Osteoblast (primary cell): ENCODE data around the gene AADACL4. TPM values are rescaled to one million over a fixed set of nuclear protein-coding genes. Genes with fewer than 3 reads are reported as not detected.

Source experiments
- DNase-seq: peaks from one replicate; pipeline ENCODE4 v3.0.0; 2011; ENCODE audit warnings: low spot score, mixed read lengths; ENCODE audit not compliant: insufficient read length; ENCODE audit errors: missing footprints
- H2AFZ ChIP-seq: 2 replicates; pipeline ENCODE4 v1.6.0; 2011; ENCODE audit warnings: mild to moderate bottlenecking, low read length
- H3K27ac ChIP-seq: 2 replicates; pipeline ENCODE4 v1.5.1; 2011; ENCODE audit warnings: mild to moderate bottlenecking, low read depth, low read length, moderate library complexity
- H3K27me3 ChIP-seq: 2 replicates; pipeline ENCODE4 v1.6.0; 2012; ENCODE audit warnings: mild to moderate bottlenecking, control low read depth, inconsistent platforms, low read length, moderate library complexity; ENCODE audit not compliant: insufficient read depth
- H3K36me3 ChIP-seq: 2 replicates; pipeline ENCODE4 v1.5.1; 2011; ENCODE audit warnings: mild to moderate bottlenecking, low read length, control low read depth, moderate library complexity; ENCODE audit not compliant: insufficient read depth
- H3K4me1 ChIP-seq: 2 replicates; pipeline ENCODE4 v1.5.1; 2011; ENCODE audit warnings: mild to moderate bottlenecking, low read length, control low read depth, moderate library complexity; ENCODE audit not compliant: insufficient read depth
- H3K4me2 ChIP-seq: 2 replicates; pipeline ENCODE4 v1.6.0; 2011; ENCODE audit warnings: mild to moderate bottlenecking, low read length; ENCODE audit not compliant: insufficient read depth
- H3K4me3 ChIP-seq: fragments of 200-600 bp; sonication (generic); 3 replicates; pipeline ENCODE4 v1.5.1; 2012; ENCODE audit warnings: mild to moderate bottlenecking, low read length, inconsistent platforms; ENCODE audit not compliant: insufficient read depth
- H3K79me2 ChIP-seq: 2 replicates; pipeline ENCODE4 v1.6.0; 2012; ENCODE audit warnings: mild to moderate bottlenecking, low read length, control low read depth, inconsistent platforms; ENCODE audit not compliant: insufficient read depth
- H3K9me3 ChIP-seq: 2 replicates; pipeline ENCODE4 v1.5.1; 2011; ENCODE audit warnings: low read depth, low read length, control low read depth
- H4K20me1 ChIP-seq: 2 replicates; pipeline ENCODE4 v1.6.0; 2012; ENCODE audit warnings: mild to moderate bottlenecking, low read length, control low read depth; ENCODE audit not compliant: insufficient read depth
- total RNA-seq: library from RNA; depleted of rRNA; stranded (reverse); fragments of >200 nt; gene quantifications from 2 replicates; pipeline ENCODE4 v1.2.3, GENCODE V29; 2012
- TF ChIP-seq, protein P1 (sequence below): IDR thresholded peaks from 2 replicates; pipeline ENCODE4 v1.5.1; 2011; ENCODE audit warnings: mild to moderate bottlenecking, low read depth, low read length, moderate library complexity; ENCODE audit errors: extremely low read depth

The AADACL4 gene
- total RNA-seq, 1 donor, result not detected

DNA sequence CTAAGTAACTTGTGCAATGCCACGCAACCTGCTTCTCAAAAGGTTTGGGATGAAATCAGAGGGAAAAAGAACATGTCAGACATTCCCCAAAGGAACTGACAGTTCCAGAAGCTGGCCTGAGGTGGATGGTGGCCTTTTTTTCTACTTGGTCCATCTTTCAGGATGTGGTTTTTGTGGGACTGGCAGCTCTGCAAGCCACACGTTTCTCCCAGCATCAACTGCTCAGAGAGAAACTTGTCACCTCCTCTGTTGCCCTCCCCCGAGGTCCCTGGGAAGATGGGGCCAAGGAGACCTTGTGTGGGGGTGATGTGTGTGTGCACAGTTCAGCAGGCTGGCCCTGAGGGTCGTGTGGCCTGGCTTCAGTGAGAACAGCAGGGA lies 23.4 kb upstream of the AADACL4 start:
- no peak overlapping the region for H3K4me3 ChIP-seq
- no peak overlapping the region for H2AFZ ChIP-seq
- DNase-seq, result no peak
- H3K9me3 ChIP-seq, result no peaks in the 10 kb centered on the region
- H3K27me3 ChIP-seq, result no peaks in the 10 kb centered on the region
- TF ChIP-seq, protein P1, sequence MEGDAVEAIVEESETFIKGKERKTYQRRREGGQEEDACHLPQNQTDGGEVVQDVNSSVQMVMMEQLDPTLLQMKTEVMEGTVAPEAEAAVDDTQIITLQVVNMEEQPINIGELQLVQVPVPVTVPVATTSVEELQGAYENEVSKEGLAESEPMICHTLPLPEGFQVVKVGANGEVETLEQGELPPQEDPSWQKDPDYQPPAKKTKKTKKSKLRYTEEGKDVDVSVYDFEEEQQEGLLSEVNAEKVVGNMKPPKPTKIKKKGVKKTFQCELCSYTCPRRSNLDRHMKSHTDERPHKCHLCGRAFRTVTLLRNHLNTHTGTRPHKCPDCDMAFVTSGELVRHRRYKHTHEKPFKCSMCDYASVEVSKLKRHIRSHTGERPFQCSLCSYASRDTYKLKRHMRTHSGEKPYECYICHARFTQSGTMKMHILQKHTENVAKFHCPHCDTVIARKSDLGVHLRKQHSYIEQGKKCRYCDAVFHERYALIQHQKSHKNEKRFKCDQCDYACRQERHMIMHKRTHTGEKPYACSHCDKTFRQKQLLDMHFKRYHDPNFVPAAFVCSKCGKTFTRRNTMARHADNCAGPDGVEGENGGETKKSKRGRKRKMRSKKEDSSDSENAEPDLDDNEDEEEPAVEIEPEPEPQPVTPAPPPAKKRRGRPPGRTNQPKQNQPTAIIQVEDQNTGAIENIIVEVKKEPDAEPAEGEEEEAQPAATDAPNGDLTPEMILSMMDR, result no peak
- peaks cover 16% of the 10 kb centered on the region for H3K79me2 ChIP-seq
- peak overlapping the region; percentile 88 for H3K4me2 ChIP-seq
- no peaks in the 10 kb centered on the region for H4K20me1 ChIP-seq
- peaks cover 42% of the 10 kb centered on the region for H3K4me1 ChIP-seq
- H3K27ac ChIP-seq, result peak overlapping the region; percentile 96
- H3K36me3 ChIP-seq, result no peaks in the 10 kb centered on the region

DNA sequence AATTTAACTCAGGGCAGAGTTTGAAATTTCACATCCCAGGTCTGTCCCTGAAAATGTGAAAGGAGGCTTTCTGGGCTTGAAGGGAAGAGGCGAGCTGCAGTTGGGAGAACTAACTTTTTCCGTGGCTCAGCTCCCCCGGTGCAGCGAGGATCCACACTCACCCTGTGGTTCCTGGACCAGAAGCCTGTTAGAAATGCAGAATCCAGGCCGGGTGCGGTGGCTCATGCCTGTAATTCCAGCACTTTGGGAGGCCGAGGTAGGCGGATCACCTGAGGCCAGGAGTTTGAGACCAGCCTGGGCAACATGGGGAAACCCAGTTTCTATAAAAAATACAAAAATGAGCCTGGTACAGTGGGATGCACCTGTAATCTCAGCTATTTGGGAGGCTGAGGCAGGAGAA lies 23.0 kb upstream of the AADACL4 start:
- Histone ChIP-seq H3K36me3 (no peaks in the 10 kb centered on the region), H3K4me2 (no peak overlapping the region), H3K4me1 (peaks cover 38% of the 10 kb centered on the region), H3K27me3 (no peaks in the 10 kb centered on the region), H3K9me3 (no peaks in the 10 kb centered on the region), H3K4me3 (no peak overlapping the region), H3K79me2 (peaks cover 12% of the 10 kb centered on the region), H3K27ac (no peak overlapping the region), H4K20me1 (no peaks in the 10 kb centered on the region), H2AFZ (no peak overlapping the region)
- DNase-seq, result no peak
- TF ChIP-seq, protein P1, result no peak

DNA sequence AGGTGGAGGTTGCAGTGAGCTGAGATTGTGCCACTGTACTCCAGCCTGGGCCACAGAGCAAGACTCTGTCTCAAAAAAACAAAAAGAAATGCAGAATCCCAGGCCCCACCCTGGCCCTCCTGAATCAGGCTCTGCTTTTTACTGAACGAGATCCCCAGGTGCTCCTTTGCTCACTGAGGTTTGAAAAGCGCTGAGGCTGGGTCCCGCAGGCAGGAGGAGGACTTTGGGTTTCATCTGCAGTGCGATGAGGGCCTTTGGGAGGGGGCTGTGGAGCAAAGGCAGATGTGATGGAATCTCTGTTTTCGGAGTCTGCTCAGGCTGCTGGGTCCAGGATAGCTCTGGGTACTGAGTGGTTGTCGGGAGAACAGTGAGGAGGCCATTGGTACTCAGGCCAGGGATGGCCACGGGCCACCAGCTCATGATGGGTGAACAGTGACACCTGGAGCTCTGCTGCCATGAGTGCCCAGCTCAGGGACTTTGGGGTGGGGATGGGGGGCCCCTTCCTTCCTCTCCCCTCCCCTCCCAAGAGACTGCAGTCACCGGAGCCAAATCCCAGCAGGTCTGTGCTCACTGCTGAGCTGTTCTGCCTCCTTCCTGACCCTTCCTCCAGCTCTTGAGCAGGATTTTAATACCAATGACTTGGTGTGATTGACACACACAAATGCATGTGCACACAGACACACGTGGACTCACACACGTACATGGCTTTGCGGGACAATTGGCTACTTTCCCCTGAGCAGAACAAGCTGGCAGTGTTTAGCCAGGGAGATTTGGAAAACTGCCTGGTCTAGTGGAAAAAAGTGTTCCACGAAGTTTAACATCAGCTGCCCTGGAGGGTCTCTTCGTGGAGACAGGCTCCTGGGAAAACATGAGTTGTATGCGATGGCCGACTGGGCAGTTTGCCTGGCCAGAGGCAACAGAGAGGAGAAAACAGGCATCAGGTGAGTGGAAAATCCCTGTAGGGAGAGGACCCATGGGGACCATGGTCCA lies 22.2 kb upstream of the AADACL4 start:
- no peaks in the 10 kb centered on the region for H3K36me3 ChIP-seq
- H2AFZ ChIP-seq, result no peak overlapping the region
- H3K4me3 ChIP-seq, result no peak overlapping the region
- TF ChIP-seq, protein P1, result no peak
- H3K4me1 ChIP-seq, result peaks cover 32% of the 10 kb centered on the region
- no peak for DNase-seq
- H4K20me1 ChIP-seq, result no peaks in the 10 kb centered on the region
- H3K27me3 ChIP-seq, result no peaks in the 10 kb centered on the region
- no peak overlapping the region for H3K4me2 ChIP-seq
- no peaks in the 10 kb centered on the region for H3K9me3 ChIP-seq
- H3K27ac ChIP-seq, result no peak overlapping the region
- peaks cover 5% of the 10 kb centered on the region for H3K79me2 ChIP-seq

DNA sequence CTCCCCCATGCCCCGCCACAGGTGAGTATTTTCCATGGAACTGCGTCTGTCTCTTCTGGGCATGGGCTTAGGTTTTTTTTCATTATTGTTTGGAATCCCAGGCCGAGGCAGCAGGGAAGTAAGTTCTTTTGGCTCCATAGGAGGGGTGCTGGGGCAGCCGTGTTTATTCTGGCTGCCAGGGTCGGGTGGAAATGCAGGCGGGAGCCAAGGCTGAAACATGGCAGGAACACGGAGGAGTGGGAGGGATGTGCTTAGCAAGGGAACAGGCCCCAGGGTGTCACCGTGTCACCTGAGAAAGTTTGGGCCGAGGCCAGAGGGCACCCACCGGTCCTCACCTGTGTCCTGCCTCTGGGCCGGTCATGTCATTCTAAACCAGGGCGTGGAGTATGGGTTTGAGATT lies 21.4 kb upstream of the AADACL4 start:
- no peaks in the 10 kb centered on the region for H3K36me3 ChIP-seq
- H2AFZ ChIP-seq, result no peak overlapping the region
- H3K4me2 ChIP-seq, result no peak overlapping the region
- peaks cover 32% of the 10 kb centered on the region for H3K4me1 ChIP-seq
- H3K9me3 ChIP-seq, result no peaks in the 10 kb centered on the region
- no peaks in the 10 kb centered on the region for H4K20me1 ChIP-seq
- H3K4me3 ChIP-seq, result no peak overlapping the region
- no peak for DNase-seq
- no peaks in the 10 kb centered on the region for H3K79me2 ChIP-seq
- TF ChIP-seq, protein P1, result no peak
- H3K27ac ChIP-seq, result no peak overlapping the region
- no peaks in the 10 kb centered on the region for H3K27me3 ChIP-seq
